ENCODE data around the gene ZRANB1. TPM values are rescaled to one million over a fixed set of nuclear protein-coding genes. Genes with fewer than 3 reads are reported as not detected.

The ZRANB1 gene
- total RNA-seq, 4 donors from 2014 or later, result 22.1 to 37.5 (median 25.0) TPM

DNA sequence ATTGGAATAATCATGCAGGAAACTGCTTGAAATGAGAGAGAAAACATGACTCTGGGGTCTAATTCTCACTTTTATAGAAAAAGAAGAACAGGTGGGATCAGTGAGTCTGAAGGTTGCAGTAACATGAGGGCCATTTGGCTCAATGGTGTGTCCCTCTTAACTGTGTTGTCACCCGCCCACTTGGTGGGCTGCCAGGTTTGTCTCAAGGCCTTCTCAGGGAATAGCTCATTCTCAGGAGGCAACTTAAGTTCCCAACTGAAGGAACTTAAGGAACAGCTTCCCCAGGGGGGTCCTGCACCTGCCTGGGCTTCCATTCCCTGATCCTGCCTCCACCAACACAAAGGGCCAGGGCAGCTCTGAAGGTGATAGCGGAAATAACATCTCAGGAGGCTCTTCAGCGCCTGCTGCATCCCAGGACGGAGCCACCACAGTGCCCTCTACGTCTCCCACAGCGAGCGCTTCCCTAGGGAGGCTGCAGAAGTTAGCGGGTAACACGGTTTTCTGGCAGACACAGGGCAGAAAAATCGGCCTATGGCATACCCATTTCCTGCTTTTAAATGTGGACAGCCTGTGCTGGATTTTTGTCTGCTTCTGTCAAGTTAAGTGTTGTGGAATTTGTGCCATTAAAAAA, 88.8 kb downstream of the ZRANB1 start:
- intact Hi-C loops (cut with DNase I), result no loop called here
- DNase-seq, result peak; percentile 69
- 74 to 83% methylated on average over 8 of the region's 10 CpGs for WGBS, 2 donors
- Histone ChIP-seq H3K9me3 (no peaks in the 10 kb centered on the region), H3K4me1 (peaks cover 13 to 20% of the 10 kb centered on the region in 2 donors), H3K4me3 (replicated peaks in 1 of 3) (no peak overlapping the region), H3K27me3 (no peaks in the 10 kb centered on the region), H3K36me3 (peaks cover 4 to 5% of the 10 kb centered on the region in 2 donors), H3K27ac (no peak overlapping the region)
- TF ChIP-seq POLR2A (IDR thresholded peaks at IDR 0.05), result no peak
- TF ChIP-seq, protein P1, sequence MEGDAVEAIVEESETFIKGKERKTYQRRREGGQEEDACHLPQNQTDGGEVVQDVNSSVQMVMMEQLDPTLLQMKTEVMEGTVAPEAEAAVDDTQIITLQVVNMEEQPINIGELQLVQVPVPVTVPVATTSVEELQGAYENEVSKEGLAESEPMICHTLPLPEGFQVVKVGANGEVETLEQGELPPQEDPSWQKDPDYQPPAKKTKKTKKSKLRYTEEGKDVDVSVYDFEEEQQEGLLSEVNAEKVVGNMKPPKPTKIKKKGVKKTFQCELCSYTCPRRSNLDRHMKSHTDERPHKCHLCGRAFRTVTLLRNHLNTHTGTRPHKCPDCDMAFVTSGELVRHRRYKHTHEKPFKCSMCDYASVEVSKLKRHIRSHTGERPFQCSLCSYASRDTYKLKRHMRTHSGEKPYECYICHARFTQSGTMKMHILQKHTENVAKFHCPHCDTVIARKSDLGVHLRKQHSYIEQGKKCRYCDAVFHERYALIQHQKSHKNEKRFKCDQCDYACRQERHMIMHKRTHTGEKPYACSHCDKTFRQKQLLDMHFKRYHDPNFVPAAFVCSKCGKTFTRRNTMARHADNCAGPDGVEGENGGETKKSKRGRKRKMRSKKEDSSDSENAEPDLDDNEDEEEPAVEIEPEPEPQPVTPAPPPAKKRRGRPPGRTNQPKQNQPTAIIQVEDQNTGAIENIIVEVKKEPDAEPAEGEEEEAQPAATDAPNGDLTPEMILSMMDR (IDR thresholded peaks at IDR 0.05), result no peak

DNA sequence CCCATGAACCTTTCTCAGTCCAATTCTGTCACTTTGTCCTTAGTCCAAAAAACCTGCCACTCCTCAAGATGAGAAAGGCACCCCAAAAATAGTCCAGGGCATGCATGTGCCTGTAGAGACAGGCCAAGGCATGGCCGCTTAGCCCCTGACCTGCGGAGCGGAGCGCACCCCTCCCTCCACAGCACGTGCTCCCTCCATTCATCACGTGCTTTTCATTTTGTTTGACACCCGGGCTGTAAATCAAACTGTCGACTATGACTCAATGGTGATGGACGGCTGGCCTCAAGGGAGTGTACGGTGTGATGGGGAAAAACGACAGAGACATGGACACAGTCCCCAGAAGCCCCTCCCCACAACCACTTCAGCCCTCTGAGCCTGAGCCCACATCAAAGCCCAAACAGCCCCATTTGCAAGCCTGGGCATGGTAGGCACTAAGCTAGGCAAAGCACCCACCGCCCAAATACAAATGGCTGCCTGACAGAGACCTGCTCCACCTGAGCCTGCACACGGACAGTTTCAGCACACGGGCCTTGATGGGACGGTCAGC, 90.6 kb downstream of the ZRANB1 start:
- no peak overlapping the region for H3K27ac ChIP-seq
- no peaks in the 10 kb centered on the region for H3K36me3 ChIP-seq
- H3K4me1 ChIP-seq, result peaks cover 25 to 34% of the 10 kb centered on the region in 2 donors
- intact Hi-C loops (cut with DNase I), result no loop called here
- no peak for TF ChIP-seq POLR2A (IDR thresholded peaks at IDR 0.05)
- TF ChIP-seq, protein P1 (IDR thresholded peaks at IDR 0.05), result no peak
- 89 to 92% methylated on average over 15 of the region's 15 CpGs for WGBS, 2 donors
- no peaks in the 10 kb centered on the region for H3K27me3 ChIP-seq
- no peak for DNase-seq
- H3K9me3 ChIP-seq, result no peaks in the 10 kb centered on the region
- H3K4me3 ChIP-seq (replicated peaks in 1 of 3), result no peak overlapping the region

DNA sequence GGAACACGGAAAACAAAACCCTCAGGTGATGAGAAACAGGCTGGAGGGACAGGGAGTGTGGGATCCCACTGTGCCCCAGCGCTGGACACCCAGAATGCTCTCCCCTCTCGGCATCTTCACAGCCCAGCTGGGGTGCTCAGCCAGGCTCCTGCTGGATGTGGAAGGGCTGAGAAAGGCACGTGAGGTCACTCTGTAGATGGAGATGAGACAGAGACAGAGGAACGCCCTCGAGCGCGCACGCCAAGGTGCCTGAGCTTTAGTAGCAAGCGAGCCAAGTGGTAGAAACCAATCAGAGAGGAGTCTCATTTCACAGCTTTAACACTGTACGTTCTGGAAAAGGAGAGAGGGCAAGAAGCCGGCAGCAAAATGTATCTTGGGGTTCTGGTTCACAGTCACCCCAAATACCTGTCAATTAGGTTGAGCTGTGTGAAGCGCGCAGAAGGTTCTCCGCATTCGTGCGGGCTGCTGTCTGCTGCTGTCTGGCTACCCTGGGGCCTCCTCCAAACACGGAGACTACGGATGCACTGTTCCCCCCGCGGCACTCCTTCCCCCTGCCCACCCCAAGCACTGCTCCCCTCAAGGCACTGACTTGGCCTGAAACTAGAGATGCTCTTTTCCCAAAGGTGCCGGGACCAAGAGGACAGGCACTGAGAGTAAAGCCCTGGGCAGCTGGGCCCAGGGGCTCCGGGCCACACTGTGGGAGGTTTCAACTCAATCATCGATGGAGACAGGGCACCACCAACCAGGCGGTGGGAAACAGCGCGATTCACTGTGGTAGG, 91.4 kb downstream of the ZRANB1 start:
- DNase-seq, result no peak
- no peaks in the 10 kb centered on the region for H3K27me3 ChIP-seq
- no peaks in the 10 kb centered on the region for H3K9me3 ChIP-seq
- no peak overlapping the region for H3K27ac ChIP-seq
- TF ChIP-seq POLR2A (IDR thresholded peaks at IDR 0.05), result no peak
- TF ChIP-seq, protein P1 (IDR thresholded peaks at IDR 0.05), result no peak
- H3K4me3 ChIP-seq (replicated peaks in 1 of 3), result no peak overlapping the region
- peaks cover 25 to 39% of the 10 kb centered on the region in 2 donors for H3K4me1 ChIP-seq
- WGBS, 2 donors, result 87 to 90% methylated on average over 26 to 27 of the region's 27 CpGs
- intact Hi-C loops (cut with DNase I), result no loop called here
- no peaks in the 10 kb centered on the region for H3K36me3 ChIP-seq

DNA sequence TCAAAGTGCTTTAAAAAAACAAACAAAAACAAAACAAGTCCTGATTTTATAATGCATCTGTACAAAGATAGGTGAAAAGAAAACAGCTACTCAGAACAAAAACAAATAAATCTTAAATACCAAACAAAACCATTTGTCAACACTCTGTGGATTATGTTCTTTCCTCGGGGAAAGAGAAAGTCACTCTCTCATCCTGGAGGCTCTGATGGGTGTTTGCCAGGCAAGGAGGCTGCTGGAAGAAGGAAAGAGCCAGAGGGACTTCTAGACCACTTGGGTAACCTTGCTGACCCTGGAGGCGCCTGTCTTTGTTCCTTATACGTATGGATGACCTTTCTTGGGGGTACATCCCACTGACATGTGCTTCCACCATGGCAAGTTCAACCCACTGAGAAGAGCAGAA, 92.8 kb downstream of the ZRANB1 start:
- Histone ChIP-seq H3K27ac (no peak overlapping the region), H3K4me3 (replicated peaks in 1 of 3) (no peak overlapping the region), H3K9me3 (no peaks in the 10 kb centered on the region), H3K4me1 (peaks cover 38 to 52% of the 10 kb centered on the region in 2 donors), H3K36me3 (no peaks in the 10 kb centered on the region), H3K27me3 (no peaks in the 10 kb centered on the region)
- intact Hi-C loops (cut with DNase I), result no loop called here
- WGBS, 2 donors, result 76 to 78% methylated on average over 3 of the region's 3 CpGs
- TF ChIP-seq, protein P1 (IDR thresholded peaks at IDR 0.05), result no peak
- no peak for TF ChIP-seq POLR2A (IDR thresholded peaks at IDR 0.05)
- no peak for DNase-seq

DNA sequence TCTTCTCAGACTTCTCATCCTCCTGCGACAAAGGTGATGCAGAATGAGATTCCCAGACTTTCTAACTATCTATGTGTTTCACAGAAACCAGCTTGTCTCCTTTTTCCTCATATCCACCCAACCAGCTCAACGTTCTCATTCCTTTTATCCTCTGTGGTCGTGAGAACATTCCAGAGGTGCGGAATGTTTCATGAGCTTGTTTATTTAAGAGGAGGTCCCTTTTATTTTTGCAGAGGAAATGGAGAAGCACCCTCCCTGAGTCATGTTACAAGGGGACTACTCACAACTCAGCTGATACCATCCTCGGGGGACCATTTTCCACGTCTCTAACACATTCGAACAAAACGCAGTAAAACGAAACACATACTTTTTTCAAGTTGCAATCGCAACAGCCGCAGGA, 93.2 kb downstream of the ZRANB1 start:
- Histone ChIP-seq H3K4me1 (peaks cover 42 to 56% of the 10 kb centered on the region in 2 donors), H3K27ac (no peak overlapping the region), H3K27me3 (no peaks in the 10 kb centered on the region), H3K36me3 (no peaks in the 10 kb centered on the region), H3K4me3 (replicated peaks in 1 of 3) (no peak overlapping the region), H3K9me3 (no peaks in the 10 kb centered on the region)
- WGBS, 2 donors, result 62 to 66% methylated on average over 11 of the region's 11 CpGs
- intact Hi-C loops (cut with DNase I), result no loop called here
- no peak for DNase-seq
- TF ChIP-seq, protein P1 (IDR thresholded peaks at IDR 0.05), result no peak
- TF ChIP-seq POLR2A (IDR thresholded peaks at IDR 0.05), result no peak

Measured in thyroid gland (tissue), 4 donors.